NCI-H1105 treated with DMSO at 0.1 percent for 48 hours (cell line): ENCODE results near the gene HELZ2.
"Not testable (repeated sequence)": the region's sequence is repeated elsewhere in the genome, so short reads cannot be mapped to it uniquely, and the experiment has no call there.

Experiments
- DNase-seq: peaks from one replicate; lab custom pipeline; 2025; lab: John Stamatoyannopoulos, UW

Gene HELZ2

GRCh38 chr20:63574156-63574828 lies at the start of gene HELZ2:
HELZ2 (minus strand) TSS chr20:63574239; CDS start chr20:63572385, 1,854 bp downstream.
- peak; percentile 48 for DNase-seq

- DNase-seq: no peak
Measured at GRCh38 chr20:63622732-63623131, 48.7 kb upstream of the HELZ2 start.

GRCh38 chr20:63622096-63622495 lies 48.1 kb upstream of the HELZ2 start:
- no peak for DNase-seq

- no peak for DNase-seq
Measured at GRCh38 chr20:63620991-63621390, 47.0 kb upstream of the HELZ2 start.

- no peak for DNase-seq
Measured at GRCh38 chr20:63619505-63619904, 45.5 kb upstream of the HELZ2 start.

GRCh38 chr20:63619086-63619485 lies 45.0 kb upstream of the HELZ2 start:
- DNase-seq: no peak

GRCh38 chr20:63618291-63618980 lies 44.4 kb upstream of the HELZ2 start:
- DNase-seq: no peak

- no peak for DNase-seq
Measured at GRCh38 chr20:63617876-63618265, 43.8 kb upstream of the HELZ2 start.

GRCh38 chr20:63617092-63617875 lies 43.2 kb upstream of the HELZ2 start:
- DNase-seq: no peak

GRCh38 chr20:63613863-63614594 lies 40.0 kb upstream of the HELZ2 start:
- DNase-seq: not testable (repeated sequence)

GRCh38 chr20:63612276-63612931 lies 38.4 kb upstream of the HELZ2 start:
- no peak for DNase-seq

- no peak for DNase-seq
Measured at GRCh38 chr20:63611646-63612045, 37.6 kb upstream of the HELZ2 start.

GRCh38 chr20:63610581-63611435 lies 36.8 kb upstream of the HELZ2 start:
- DNase-seq: no peak

GRCh38 chr20:63606686-63607085 lies 32.6 kb upstream of the HELZ2 start:
- DNase-seq: no peak

GRCh38 chr20:63602321-63602720 lies 28.3 kb upstream of the HELZ2 start:
- DNase-seq: no peak

- not testable (repeated sequence) for DNase-seq
Measured at GRCh38 chr20:63601679-63602078, 27.6 kb upstream of the HELZ2 start.

GRCh38 chr20:63599396-63600050 lies 25.5 kb upstream of the HELZ2 start:
- DNase-seq: no peak

- DNase-seq: no peak
Measured at GRCh38 chr20:63598479-63599395, 24.7 kb upstream of the HELZ2 start.
